ENCODE results near the gene NEAT1.
"Not testable (repeated sequence)": the region's sequence is repeated elsewhere in the genome, so short reads cannot be mapped to it uniquely, and the experiment has no call there.

The NEAT1 gene

DNA sequence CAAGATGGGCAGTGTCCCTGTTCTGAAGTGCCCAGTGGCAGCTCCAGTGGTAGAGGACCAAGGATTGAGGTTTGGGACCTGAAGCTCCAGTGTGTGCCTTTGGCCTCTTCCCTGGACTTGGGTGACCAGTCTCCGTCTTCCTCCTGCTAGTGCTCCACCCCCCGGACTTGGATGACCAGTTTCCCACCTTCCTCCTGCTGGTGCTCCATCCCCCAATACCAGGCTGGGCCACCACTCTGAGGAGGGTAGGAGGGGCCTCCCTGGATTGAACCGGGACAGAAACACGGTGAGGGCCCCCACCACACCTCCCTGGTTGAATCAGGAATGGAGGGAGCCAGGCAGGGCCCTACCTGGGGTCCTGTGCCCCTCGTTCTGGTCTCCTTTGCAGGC lies 10.9 kb upstream of the NEAT1 start:
- DNase-seq, result no peak

DNA sequence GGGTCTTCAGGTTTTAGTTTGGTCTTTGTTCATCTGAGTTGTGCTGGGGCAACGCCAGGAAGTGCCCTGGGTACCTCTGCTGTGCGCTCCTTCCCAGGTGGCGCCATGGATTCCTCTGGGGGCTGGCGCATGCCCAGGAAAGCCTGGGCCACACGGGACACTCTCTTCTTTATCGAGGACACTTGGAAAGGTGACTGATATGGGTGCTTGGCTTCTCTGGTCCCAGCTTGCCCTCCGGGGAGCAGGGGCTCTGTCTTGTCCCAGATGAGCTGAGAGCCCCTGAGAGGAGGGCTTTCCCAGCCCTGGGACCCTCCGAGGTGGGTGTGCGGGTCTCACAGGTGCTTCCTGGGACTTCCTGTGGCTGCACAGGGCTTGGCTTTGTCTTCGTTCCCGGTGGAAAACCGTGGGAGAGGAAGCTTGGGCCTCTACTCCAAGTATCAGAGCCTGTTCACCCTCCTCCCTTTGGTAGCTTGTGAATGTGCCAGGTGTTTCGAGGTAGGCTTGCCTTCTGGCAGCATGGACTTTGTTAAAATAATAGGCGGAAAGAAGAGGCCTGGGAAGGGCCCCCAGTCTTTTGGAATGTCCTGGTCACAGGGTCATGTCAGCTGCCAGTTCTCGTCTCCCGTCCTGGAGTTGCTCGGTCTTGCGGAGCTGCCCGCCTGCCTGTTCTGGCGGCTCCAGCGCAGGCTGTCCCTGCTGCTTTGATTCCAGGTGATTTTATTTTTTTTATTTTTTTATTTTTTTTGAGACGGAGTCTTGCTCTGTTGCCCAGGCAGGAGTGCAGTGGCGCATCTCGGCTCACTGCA lies 10.1 kb upstream of the NEAT1 start:
- DNase-seq, result no peak

DNA sequence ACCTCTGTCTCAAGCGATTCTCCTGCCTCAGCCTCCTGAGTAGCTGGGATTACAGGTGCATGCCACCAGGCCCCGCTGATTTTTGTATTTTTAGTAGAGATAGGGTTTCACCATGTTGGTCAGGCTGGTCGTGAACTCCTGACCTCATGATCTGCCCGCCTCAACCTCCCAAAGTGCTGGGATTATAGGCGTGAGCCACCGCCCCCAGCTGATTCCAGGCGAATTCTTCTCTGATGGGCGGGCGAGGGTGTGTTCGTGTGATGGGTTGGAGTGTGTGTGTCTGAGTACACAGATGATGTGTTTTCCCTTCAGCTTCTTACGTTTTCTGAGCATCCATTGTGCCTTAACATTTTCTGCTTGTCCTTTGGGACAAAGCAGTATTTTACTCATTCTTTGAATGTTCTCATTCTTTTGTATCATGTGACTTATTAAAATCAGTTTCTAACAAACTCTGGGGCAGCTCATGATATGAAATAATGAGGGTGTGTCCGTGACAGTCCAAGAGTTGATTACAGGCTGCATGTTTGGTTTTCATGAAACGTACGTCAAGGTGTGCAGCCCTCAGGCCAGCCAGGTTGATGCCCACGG lies 9.4 kb upstream of the NEAT1 start:
- not testable (repeated sequence) for DNase-seq

DNA sequence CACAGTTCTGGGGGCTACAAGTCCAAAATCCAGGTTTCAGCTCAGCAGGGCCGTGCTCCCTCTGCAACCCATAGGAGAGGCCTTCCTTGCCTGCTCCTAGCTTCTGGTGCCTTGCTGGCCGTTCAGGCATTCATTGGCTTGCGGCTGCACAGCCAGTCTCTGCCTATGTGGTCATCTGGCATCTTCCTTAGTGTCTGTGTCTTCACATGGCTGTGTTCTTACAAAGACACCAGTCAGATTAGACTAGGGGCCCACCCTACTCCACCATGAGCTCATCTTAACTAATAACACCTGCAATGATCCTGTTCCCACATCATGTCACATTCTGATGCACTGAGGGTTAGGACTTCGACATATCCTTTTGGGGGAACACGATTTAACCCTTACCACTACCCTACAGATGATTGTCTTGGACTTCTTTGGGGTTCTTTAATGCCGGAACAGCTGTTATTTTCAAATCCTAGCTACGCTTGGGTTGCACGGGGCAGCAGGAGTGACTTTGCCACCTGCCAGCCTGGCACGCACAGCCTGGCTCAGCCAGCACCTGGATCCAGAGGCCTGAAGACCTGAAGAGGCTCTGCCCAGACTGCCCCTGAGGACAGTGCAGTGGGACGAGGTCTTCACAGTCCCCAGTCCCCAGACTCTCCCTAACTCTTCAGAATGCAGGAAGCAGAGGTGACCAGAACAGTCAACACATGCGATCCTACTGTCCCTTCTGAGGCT lies 7.7 kb upstream of the NEAT1 start:
- DNase-seq, result no peak

DNA sequence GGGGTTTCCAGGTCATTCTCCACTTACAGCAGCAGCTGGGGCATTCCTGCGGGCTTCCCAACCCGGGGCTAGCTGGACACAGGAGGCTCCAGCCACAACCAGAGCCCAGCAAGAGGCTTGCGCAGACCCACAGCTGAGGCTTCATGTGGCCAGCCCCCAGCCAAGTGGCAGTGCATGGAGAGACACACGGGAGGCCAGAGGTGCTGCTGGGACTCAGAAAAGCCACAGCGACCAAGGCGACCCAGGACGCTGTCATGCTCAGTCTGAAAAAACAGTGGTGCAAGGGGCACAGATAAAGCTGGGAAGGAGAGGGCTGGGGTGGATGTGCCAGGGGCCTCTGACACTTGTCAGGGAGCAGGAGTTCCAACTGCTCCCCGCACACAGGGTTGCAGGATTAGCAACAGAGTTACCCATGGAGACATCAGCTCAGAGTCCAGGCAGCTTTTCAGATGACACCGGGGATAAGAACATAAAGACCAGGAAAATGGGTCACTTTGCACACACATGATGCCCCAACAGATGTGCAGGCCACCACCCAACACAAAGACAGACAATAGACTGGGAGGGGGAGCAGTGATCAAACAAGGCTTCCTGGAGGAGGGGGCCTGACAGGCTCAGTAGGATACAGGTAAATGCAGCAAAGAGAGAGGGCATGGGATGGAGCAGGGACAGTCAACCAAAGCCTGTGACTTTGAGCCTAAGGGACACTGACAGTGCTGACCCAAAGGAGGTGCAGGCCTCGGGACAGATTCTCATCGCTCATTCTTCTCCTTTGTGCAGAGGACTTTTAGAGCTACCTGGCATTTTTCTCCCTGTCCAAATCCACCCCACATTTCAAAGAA lies 6.9 kb upstream of the NEAT1 start:
- no peak for DNase-seq

DNA sequence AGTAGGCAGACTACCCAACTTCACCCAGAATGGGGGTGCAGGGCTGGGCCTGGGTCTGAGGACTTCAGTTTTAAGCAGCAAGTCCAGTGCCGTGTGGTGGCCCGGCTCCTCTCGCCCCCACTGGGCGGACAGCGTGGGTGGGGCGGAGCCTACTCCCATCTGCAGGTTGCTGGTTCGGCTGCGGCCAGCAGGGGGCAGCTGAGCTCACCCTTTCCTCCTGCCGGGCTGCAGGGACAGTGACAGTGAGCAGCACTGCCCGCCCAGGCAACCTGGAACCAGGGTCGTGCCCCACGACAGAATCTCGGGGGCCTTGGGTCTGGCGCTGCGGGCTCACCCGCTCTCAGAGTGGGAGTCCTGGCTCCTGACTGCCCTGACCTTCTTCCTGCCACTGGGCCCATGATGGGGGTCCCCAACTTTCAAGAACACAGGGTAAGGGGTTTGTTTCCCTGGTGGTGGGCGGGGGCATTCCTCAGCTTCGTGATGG lies 6.2 kb upstream of the NEAT1 start:
- peak; percentile 91 to 93 for DNase-seq

DNA sequence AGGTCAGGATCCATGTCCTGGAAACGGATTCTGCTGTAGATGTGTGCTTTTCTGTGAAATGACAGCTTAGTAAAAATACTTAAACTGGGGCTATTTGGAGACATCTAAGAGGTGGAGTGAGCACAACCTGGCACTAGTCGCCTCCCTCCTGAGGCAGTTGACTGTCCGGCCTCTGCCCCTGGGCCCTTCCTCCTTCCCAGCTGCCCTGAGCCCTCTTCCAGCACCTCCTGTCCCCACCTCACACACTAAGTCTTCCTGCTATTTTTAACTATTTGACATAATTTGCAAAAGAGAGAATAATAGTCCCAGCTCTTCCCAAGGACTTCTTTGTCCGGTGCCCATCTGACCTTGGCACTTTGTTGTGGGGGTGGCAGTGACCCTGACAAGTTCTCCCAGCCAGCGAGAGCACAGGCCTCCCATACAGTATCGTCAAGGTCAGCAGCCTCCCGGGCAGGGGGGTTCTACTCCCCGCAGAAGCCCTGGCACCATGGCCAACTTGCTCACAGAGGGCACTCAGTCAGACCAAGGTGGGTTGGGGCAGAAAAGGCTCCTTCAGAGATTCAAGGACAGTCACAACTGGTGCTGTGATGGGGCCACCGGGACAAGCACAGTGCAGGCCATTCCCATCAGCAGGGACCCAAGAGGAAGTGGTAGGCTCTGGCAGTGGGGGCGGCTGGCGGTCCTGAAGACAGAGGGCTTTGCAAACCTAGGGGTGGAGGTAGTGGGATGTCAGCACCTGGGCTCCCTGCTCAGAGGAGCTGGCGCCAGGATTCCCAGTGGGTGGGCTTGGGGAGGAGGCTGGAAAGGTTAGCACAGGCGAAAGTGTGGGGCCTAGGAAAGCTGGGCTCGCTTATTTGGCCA lies 5.5 kb upstream of the NEAT1 start:
- DNase-seq, result peak; percentile 37 to 42

GRCh38 chr11:65417702-65418430 lies 4.7 kb upstream of the NEAT1 start:
- peak; percentile 52 to 59 for DNase-seq

DNA sequence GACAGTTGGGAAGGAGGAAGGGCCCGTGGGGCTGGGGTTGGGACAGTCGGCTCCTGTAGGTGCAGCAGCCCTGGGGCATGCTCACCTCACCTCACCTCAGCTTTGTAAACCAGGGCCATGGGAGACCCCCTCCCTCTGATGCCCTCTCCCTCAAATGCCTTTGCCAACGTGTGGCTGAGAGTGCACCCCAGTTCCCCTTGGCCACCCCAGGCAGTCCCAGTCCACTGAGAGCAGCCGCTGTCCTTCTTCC lies 4.2 kb upstream of the NEAT1 start:
- no peak for DNase-seq

DNA sequence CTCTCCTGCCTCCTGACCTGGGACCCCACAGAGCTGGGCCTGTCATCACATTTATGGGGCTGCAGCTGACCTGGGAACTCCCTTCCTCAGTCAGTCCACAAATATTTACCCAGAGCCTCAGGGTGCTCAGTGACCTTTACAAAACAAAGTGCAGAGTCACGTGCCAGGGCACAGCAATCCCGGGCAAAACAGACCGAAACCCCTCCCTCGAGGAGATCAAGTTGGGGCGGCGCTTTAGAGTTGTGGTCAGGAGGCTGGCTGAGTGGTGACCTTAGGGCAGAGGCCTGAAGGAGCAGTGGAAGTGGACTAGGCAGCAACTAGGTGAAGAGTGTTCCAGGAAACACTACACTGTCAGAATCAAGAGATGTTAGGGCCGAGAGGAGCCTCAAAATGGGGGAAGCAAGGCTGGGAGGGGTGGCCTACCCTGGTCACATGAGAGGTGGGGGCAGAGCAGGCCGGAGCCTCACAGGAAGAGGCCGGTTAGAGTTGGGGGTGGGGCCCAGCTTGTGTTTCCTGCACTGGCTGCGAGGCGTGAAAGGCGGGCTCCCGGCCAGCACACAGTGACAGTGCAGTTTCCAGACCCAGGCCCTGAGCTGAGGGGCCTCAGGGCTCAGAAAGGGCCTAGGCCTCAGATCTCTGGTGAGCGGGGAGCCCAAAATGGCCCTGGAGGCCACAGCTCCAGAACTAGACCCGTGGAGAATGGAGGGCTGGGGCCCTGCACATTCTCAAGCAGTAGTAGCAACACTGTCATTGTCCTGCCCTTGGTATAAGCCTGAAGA lies 3.7 kb upstream of the NEAT1 start:
- DNase-seq, result peak; percentile 90 to 93

DNA sequence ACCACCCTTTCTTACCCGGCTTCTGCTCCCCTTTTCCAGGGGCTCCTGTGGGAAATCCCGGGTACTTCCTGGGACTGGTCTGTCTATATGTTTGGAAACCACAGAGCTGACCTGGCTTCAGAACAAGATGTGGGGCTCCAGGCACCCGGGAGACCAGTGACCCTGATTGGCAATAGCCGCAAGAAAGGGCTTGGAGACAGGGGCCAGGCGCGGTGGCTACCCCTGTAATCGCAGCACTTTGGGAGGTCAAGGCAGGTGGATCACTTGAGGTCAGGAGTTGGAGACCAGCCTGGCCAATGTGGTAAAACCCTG lies 3.2 kb upstream of the NEAT1 start:
- no peak for DNase-seq

GRCh38 chr11:65419772-65420481 lies 2.7 kb upstream of the NEAT1 start:
- peak; percentile 83 to 88 for DNase-seq

- no peak for DNase-seq
Observed at GRCh38 chr11:65420506-65420905, 2.1 kb upstream of the NEAT1 start.

DNA sequence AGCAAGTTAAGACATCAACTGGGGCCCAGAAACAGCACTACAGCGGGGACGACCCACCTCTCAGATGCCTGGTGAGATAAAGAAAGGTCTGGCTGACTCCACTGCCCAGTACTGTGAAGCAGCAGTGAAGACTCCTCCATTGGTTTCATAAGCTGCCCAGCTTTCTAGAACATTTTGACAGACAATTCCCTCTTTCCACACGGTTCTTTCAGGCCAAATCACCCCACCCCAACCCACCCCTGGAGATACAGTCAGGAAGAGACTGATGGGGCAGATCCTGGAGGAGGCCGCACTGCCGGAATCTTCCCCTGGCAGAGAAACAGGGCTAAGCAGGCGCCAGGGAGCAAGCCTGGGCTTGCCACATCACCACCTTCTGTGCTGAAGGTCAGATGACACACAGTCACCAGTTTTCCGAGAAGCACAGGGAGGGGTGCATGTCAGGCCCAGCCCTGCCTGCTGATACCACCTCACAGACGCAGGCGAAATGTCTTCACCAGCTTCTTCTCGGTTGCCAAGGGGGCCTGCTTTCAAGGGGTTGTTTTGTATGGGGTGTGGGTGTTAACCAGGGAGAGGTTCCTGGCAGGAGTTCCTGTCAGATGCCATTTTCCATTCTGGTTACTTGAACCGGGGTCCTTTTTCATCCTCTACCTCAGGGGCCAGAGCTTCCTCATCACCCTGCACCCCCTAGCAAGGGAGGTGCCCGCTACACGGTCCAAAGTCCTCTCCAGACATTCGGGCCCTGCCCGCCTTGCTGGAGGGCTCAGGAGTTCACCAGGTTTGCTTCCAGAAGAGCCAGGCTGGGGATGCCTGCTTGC lies 1.4 kb upstream of the NEAT1 start:
- DNase-seq, result peak; percentile 97

DNA sequence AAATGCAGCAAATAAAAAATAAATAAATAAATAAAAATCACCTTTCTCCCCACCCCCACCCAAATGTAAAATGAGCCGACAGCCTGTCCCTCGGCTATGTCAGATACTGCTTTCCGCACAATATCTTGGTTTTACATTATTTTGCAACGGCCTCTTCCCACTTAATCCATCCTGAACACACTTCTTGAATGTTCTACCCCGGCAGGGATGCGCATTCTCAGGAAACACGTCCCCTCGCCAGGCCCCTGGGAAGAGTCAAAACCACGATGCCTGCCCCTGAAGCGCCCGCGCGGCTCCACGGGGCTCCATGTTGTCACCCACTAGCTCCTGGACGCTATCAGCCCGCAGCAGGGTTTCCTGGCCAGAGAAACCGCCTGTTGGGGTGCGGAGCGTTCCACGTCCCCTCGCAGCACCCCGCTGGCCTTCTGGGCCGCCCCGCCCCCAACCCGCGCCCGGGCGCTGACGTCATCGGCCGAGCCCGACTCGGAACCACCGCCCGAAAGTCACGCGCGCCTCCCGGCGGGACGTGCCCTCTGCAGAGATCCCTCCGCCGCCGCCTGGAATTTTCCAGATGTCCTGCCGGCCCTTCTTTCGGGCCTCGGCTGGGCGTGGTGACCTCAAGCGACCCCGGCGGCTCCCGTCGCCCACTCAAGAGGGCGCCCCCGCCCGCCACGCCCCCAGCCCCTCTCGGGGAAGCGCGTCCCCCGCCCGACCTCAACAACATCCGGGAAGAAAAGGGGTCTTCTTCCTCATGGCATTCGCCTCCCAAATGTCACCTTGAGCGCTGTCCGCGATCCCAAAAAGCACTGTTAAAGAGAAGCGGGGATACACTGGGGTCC lies 585 bp upstream of the NEAT1 start:
- DNase-seq, result peak; percentile 96

- peak; percentile 43 to 60 for DNase-seq
Observed at GRCh38 chr11:65423516-65424204, 1.1 kb downstream of the NEAT1 start.
